NOMO-1 treated with dmso at 0.1 percent for 144 hours (cell line): ENCODE measurements around the gene RNH1.

Experiments
- DNase-seq: peaks from one replicate; lab custom pipeline; 2025; ENCODE audit not compliant: unreplicated experiment; lab: John Stamatoyannopoulos, UW

RNH1 gene

GRCh38 chr11:499201-500076 lies 7.6 kb downstream of the RNH1 start:
- no peak for DNase-seq

- no peak for DNase-seq
Measured at GRCh38 chr11:498297-499181, 8.5 kb downstream of the RNH1 start.

- DNase-seq: no peak
Measured at GRCh38 chr11:497565-498296, 9.3 kb downstream of the RNH1 start.

GRCh38 chr11:496834-497564 lies 10.0 kb downstream of the RNH1 start:
- no peak for DNase-seq

GRCh38 chr11:495537-495931 lies 11.5 kb downstream of the RNH1 start:
- DNase-seq: no peak

GRCh38 chr11:494761-495536 lies 12.1 kb downstream of the RNH1 start:
- DNase-seq: no peak

GRCh38 chr11:492427-493226 lies 14.4 kb downstream of the RNH1 start:
- no peak for DNase-seq

GRCh38 chr11:491358-491757 lies 15.7 kb downstream of the RNH1 start:
- no peak for DNase-seq

- no peak for DNase-seq
Measured at GRCh38 chr11:490930-491260, 16.1 kb downstream of the RNH1 start.

GRCh38 chr11:490186-490929 lies 16.7 kb downstream of the RNH1 start:
- DNase-seq: no peak

GRCh38 chr11:489610-490185 lies 17.3 kb downstream of the RNH1 start:
- no peak for DNase-seq

GRCh38 chr11:488992-489391 lies 18.1 kb downstream of the RNH1 start:
- no peak for DNase-seq

GRCh38 chr11:488579-488978 lies 18.5 kb downstream of the RNH1 start:
- DNase-seq: no peak

GRCh38 chr11:488062-488461 lies 19.0 kb downstream of the RNH1 start:
- DNase-seq: no peak

- DNase-seq: no peak
Measured at GRCh38 chr11:487571-488021, 19.4 kb downstream of the RNH1 start.

- no peak for DNase-seq
Measured at GRCh38 chr11:486189-486588, 20.9 kb downstream of the RNH1 start.

GRCh38 chr11:484616-485015 lies 22.4 kb downstream of the RNH1 start:
- DNase-seq: no peak

GRCh38 chr11:479311-479710 lies 27.7 kb downstream of the RNH1 start:
- no peak for DNase-seq
